ENCODE results near the gene FAM177A1. TPM values are rescaled to one million over a fixed set of nuclear protein-coding genes. Genes with fewer than 3 reads are reported as not detected.

Gene FAM177A1
- total RNA-seq, 1 donor from 2014 or later = 82.4 TPM

DNA sequence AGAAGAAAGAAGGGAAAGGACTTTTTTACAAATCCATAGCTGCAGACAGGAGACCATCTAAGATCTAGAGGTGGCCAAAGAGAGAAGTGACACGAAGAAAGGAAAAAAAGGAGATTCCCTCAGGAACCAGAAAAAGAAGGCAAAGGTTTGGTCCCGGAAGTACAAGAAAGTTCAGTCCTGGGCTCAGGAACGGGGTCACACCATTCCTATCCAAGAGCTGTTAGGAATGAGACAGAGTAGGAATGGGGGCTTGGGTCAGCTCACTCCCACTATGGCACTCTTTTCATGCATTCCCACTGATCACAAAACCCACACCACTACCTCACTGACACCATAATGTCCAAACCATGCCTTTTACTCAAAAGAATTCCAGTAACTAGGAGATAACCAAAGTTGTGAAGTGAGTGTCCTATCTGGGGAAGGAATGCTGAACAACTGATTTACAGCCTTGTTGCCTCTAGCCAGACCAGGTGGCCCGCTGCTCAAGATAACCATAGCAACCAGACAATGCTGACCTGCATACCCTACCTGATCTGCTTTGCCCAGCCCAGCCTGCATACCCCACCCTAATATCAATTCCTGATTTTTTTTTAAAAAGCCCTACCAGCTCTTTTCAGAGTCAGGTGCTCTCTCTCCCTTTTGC is 67.4 kb downstream of the FAM177A1 start:
- DNase-seq = no peak
- no peaks in the 10 kb centered on the region for H3K27me3 ChIP-seq (ENCODE audit: low read depth)
- intact Hi-C loops (cut with micrococcal nuclease) = no loop called here
- no peak overlapping the region for H3K27ac ChIP-seq (replicated peaks)
- peaks cover 14% of the 10 kb centered on the region for H3K4me1 ChIP-seq
- peaks cover 10% of the 10 kb centered on the region for H3K9me3 ChIP-seq (replicated peaks)
- peaks cover 79% of the 10 kb centered on the region for H3K36me3 ChIP-seq
- TF ChIP-seq CTCF (IDR thresholded peaks at IDR 0.05; ENCODE audit: borderline replicate concordance) = no peak
- no peak overlapping the region for H3K4me3 ChIP-seq

GRCh38 chr14:35114036-35114435 is 68.0 kb downstream of the FAM177A1 start:
- no peak for DNase-seq
- peaks cover 10% of the 10 kb centered on the region for H3K9me3 ChIP-seq (replicated peaks)
- peaks cover 20% of the 10 kb centered on the region for H3K4me1 ChIP-seq
- TF ChIP-seq CTCF (IDR thresholded peaks at IDR 0.05; ENCODE audit: borderline replicate concordance) = no peak
- no peak overlapping the region for H3K27ac ChIP-seq (replicated peaks)
- H3K4me3 ChIP-seq = no peak overlapping the region
- H3K36me3 ChIP-seq = peaks cover 73% of the 10 kb centered on the region
- intact Hi-C loops (cut with micrococcal nuclease) = no loop called here
- no peaks in the 10 kb centered on the region for H3K27me3 ChIP-seq (ENCODE audit: low read depth)

DNA sequence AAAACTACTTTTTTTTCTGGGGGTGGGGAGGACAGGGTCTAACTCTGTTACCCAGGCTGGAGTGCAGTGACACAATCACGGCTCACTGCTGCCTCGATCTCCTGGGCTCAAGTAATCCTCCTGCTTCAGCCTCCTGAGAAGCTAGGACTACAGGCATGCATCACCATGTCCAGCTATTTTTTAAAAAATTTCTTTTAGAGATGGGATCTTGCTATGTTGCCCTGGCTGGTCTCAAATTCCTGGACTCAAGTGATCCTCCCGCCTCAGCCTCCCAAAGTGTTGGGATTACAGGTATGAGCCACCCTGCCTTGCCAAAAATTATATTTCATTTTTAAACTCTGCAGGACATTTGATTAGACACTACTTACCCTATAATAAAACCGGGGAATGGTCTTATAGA is 70.2 kb downstream of the FAM177A1 start:
- intact Hi-C loops (cut with micrococcal nuclease) = no loop called here
- H3K27ac ChIP-seq (replicated peaks) = no peak overlapping the region
- H3K4me3 ChIP-seq = no peak overlapping the region
- peaks cover 34% of the 10 kb centered on the region for H3K4me1 ChIP-seq
- no peak for TF ChIP-seq CTCF (IDR thresholded peaks at IDR 0.05; ENCODE audit: borderline replicate concordance)
- no peak for DNase-seq
- H3K9me3 ChIP-seq (replicated peaks) = peaks cover 10% of the 10 kb centered on the region
- no peaks in the 10 kb centered on the region for H3K27me3 ChIP-seq (ENCODE audit: low read depth)
- peaks cover 58% of the 10 kb centered on the region for H3K36me3 ChIP-seq

DNA sequence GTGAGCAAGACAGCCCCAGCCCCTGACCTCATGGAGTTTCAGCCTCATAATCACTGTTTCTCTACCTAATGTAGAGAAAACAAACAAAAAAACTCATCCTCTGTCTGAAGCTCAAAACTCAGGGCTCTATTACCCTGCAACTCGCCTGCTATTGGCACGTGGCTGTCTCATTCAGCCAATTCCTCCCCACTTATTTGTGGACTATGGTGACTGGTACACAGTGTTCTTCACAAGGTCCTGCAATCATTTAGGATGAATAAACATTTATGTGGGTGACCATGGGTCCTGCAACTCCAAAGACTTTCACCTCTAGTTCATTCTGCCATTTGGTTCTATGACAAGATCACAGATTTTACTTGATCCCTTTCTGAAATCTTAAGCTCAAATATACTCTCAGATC is 71.0 kb downstream of the FAM177A1 start:
- no peak for TF ChIP-seq CTCF (IDR thresholded peaks at IDR 0.05; ENCODE audit: borderline replicate concordance)
- Histone ChIP-seq H3K4me3 (no peak overlapping the region), H3K9me3 (replicated peaks) (peaks cover 1% of the 10 kb centered on the region), H3K27me3 (ENCODE audit: low read depth) (no peaks in the 10 kb centered on the region), H3K36me3 (peaks cover 50% of the 10 kb centered on the region), H3K27ac (replicated peaks) (peak overlapping the region; percentile 29), H3K4me1 (peaks cover 39% of the 10 kb centered on the region)
- intact Hi-C loops (cut with micrococcal nuclease) = no loop called here
- DNase-seq = no peak

GRCh38 chr14:35121026-35121886 is 75.2 kb downstream of the FAM177A1 start:
- Histone ChIP-seq H3K27me3 (ENCODE audit: low read depth) (no peaks in the 10 kb centered on the region), H3K4me1 (peaks cover 59% of the 10 kb centered on the region), H3K36me3 (peaks cover 10% of the 10 kb centered on the region), H3K9me3 (replicated peaks) (no peaks in the 10 kb centered on the region), H3K4me3 (peak overlapping the region; percentile 77), H3K27ac (replicated peaks) (peak overlapping the region; percentile 96)
- DNase-seq = peak; percentile 17
- intact Hi-C loops (cut with micrococcal nuclease) = no loop called here
- TF ChIP-seq CTCF (IDR thresholded peaks at IDR 0.05; ENCODE audit: borderline replicate concordance) = no peak

All from left ventricle myocardium inferior (tissue), 1 donor.